HUES64 (cell line): ENCODE results near the gene XXYLT1.

ENCODE experiments used
- H3K27ac ChIP-seq: 2 replicates; pipeline ENCODE4 v1.7.0; 2013; ENCODE audit warnings: low read depth, low read length, inconsistent platforms
- H3K27me3 ChIP-seq: 2 replicates; pipeline ENCODE4 v1.6.1; 2013; ENCODE audit warnings: mild to moderate bottlenecking, low read length; ENCODE audit not compliant: insufficient read depth
- H3K36me3 ChIP-seq: 2 replicates; pipeline ENCODE4 v1.6.1; 2013; ENCODE audit warnings: mild to moderate bottlenecking, low read length; ENCODE audit not compliant: insufficient read depth
- H3K4me1 ChIP-seq: 2 replicates; pipeline ENCODE4 v1.6.1; 2013; ENCODE audit warnings: mild to moderate bottlenecking, low read length, moderate library complexity; ENCODE audit not compliant: insufficient read depth
- H3K4me3 ChIP-seq: 2 replicates; pipeline ENCODE4 v1.5.1; 2013; ENCODE audit warnings: mild to moderate bottlenecking, low read length, moderate library complexity
- H3K9ac ChIP-seq: 2 replicates; pipeline ENCODE4 v1.6.1; 2013; ENCODE audit warnings: mild to moderate bottlenecking, low read depth, low read length
- H3K9me3 ChIP-seq: 2 replicates; pipeline ENCODE4 v1.6.1; 2013; ENCODE audit warnings: low read depth, low read length; ENCODE audit not compliant: insufficient read depth
- WGBS: fragments of 150-250, 120-280 bp; methylation state at CpG from one replicate; pipeline ENCODE4 v1.1.7; 2013; ENCODE audit warnings: missing lambda C conversion rate; 5-methylcytosine and 5-hydroxymethylcytosine counted together

Gene XXYLT1

GRCh38 chr3:195151866-195152541 lies 119.0 kb downstream of the XXYLT1 start:
- Histone ChIP-seq H3K36me3 (peaks cover 4% of the 10 kb centered on the region; the same call in 1 of the 2 replicates), H3K4me1 (peaks cover 79% of the 10 kb centered on the region), H3K27ac (no peak overlapping the region), H3K9me3 (no peaks in the 10 kb centered on the region), H3K4me3 (no peak overlapping the region), H3K27me3 (no peaks in the 10 kb centered on the region), H3K9ac (no peak overlapping the region; the same call in 1 of the 2 replicates)
- WGBS, result 74% methylated on average over 9 of the region's 11 CpGs

GRCh38 chr3:195151402-195151801 lies 119.6 kb downstream of the XXYLT1 start:
- Histone ChIP-seq H3K9ac (no peak overlapping the region; the same call in 1 of the 2 replicates), H3K27me3 (no peaks in the 10 kb centered on the region), H3K4me1 (peaks cover 79% of the 10 kb centered on the region)

GRCh38 chr3:195150181-195151118 lies 120.5 kb downstream of the XXYLT1 start:
- no peaks in the 10 kb centered on the region for H3K27me3 ChIP-seq
- H3K9ac ChIP-seq, result peak overlapping the region; percentile 49; the same call in 1 of the 2 replicates
- H3K36me3 ChIP-seq, result no peaks in the 10 kb centered on the region
- H3K4me3 ChIP-seq, result peak overlapping the region; percentile 36
- peak overlapping the region; percentile 86 for H3K27ac ChIP-seq
- peaks cover 72% of the 10 kb centered on the region for H3K4me1 ChIP-seq
- 13% methylated on average over 20 of the region's 20 CpGs for WGBS
- H3K9me3 ChIP-seq, result no peaks in the 10 kb centered on the region

More at GRCh38 chr3:195151402-195151801, 119.6 kb downstream of the XXYLT1 start:
- Histone ChIP-seq H3K27ac (peak overlapping the region; percentile 86), H3K4me3 (no peak overlapping the region), H3K36me3 (peaks cover 4% of the 10 kb centered on the region; the same call in 1 of the 2 replicates), H3K9me3 (no peaks in the 10 kb centered on the region)
- 63% methylated on average over 2 of the region's 3 CpGs for WGBS

DNA sequence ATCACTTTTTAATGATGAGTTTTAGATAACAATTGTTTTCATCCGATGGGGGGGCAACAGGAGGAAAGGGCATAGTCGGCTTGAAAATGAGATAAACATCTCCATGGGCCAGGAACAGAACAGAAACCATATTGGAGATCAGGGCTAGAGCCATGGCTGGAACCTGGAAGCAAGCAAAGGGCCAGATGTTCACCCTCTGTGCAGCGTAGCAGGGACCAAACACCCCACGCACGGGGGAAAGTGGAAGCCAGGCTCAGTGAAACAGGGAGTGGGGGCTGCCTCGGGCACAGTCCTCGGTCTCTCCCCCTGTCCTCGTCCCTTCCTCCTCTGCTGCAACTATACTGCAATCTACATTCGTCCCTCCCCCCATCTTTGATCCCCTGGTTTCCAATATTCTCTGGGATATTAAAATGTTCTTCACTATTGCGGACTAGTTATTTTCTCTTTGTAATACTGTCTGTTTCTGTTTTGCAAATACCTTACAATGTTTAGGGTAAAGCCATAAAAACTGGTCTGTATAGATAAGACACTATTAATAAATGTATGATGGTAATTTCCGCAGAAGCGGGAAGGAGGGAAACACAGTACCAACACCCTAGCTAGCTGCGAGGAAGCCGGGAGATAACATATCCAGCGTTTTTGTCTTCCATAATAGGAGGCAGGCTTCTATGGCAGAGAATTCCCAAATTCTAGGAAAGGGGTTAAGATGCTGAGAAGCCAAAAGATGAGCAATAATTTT lies 121.5 kb downstream of the XXYLT1 start:
- peak overlapping the region; percentile 86 for H3K27ac ChIP-seq
- 78% methylated on average over 14 of the region's 15 CpGs for WGBS
- H3K9me3 ChIP-seq, result no peaks in the 10 kb centered on the region
- H3K36me3 ChIP-seq, result no peaks in the 10 kb centered on the region
- H3K27me3 ChIP-seq, result no peaks in the 10 kb centered on the region
- no peak overlapping the region for H3K4me3 ChIP-seq
- no peak overlapping the region for H3K9ac ChIP-seq
- H3K4me1 ChIP-seq, result peaks cover 62% of the 10 kb centered on the region

- Histone ChIP-seq H3K27me3 (no peaks in the 10 kb centered on the region), H3K36me3 (no peaks in the 10 kb centered on the region), H3K27ac (no peak overlapping the region), H3K9ac (no peak overlapping the region), H3K9me3 (no peaks in the 10 kb centered on the region), H3K4me1 (peaks cover 53% of the 10 kb centered on the region), H3K4me3 (no peak overlapping the region)
- WGBS, result 87% methylated on average over 10 of the region's 10 CpGs
These were observed 122.4 kb downstream of the XXYLT1 start for GRCh38 chr3:195148549-195148948.

GRCh38 chr3:195147649-195148080 lies 123.3 kb downstream of the XXYLT1 start:
- H3K27ac ChIP-seq, result no peak overlapping the region
- H3K4me3 ChIP-seq, result no peak overlapping the region

GRCh38 chr3:195146131-195146530 lies 124.8 kb downstream of the XXYLT1 start:
- Histone ChIP-seq H3K27ac (no peak overlapping the region), H3K4me3 (no peak overlapping the region), H3K36me3 (0 out of 2 replicates have a peak, but pooled peaks cover 3% of the 10 kb centered on the region), H3K9ac (no peak overlapping the region), H3K27me3 (no peaks in the 10 kb centered on the region), H3K9me3 (no peaks in the 10 kb centered on the region), H3K4me1 (peaks cover 32% of the 10 kb centered on the region)
- WGBS, result 94% methylated on average over 8 of the region's 8 CpGs

More at GRCh38 chr3:195147649-195148080, 123.3 kb downstream of the XXYLT1 start:
- Histone ChIP-seq H3K36me3 (no peaks in the 10 kb centered on the region), H3K27me3 (no peaks in the 10 kb centered on the region), H3K4me1 (peaks cover 45% of the 10 kb centered on the region), H3K9ac (no peak overlapping the region), H3K9me3 (no peaks in the 10 kb centered on the region)
- WGBS, result 93% methylated on average over 17 of the region's 17 CpGs

DNA sequence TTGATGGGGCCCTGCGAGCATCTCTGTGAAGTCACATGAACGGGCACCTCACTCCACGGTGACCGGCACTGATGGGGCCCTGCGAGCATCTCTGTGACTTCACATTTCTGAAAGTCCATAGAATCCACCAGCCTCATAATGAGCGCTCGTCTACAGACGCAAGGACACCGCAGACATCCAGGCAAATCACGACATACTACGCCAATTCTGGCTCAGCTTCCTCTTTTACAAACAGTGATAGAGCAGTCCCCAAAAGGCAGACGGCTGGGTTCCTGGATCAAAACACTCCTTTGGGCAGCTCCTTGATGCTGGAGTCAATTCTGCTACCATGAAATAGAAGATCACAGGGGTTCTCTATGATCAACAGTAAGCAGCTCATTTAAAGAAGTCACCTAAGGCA lies 125.4 kb downstream of the XXYLT1 start:
- Histone ChIP-seq H3K4me1 (peaks cover 27% of the 10 kb centered on the region), H3K36me3 (0 out of 2 replicates have a peak, but pooled peaks cover 3% of the 10 kb centered on the region), H3K9me3 (no peaks in the 10 kb centered on the region), H3K27me3 (no peaks in the 10 kb centered on the region), H3K27ac (no peak overlapping the region), H3K4me3 (no peak overlapping the region), H3K9ac (no peak overlapping the region)
- 97% methylated on average over 12 of the region's 12 CpGs for WGBS

- Histone ChIP-seq H3K4me3 (no peak overlapping the region), H3K4me1 (peaks cover 7% of the 10 kb centered on the region; the same call in 1 of the 2 replicates), H3K9me3 (no peaks in the 10 kb centered on the region), H3K9ac (no peak overlapping the region), H3K36me3 (0 out of 2 replicates have a peak, but pooled peaks cover 3% of the 10 kb centered on the region), H3K27me3 (no peaks in the 10 kb centered on the region), H3K27ac (no peak overlapping the region)
- 95% methylated on average over 5 of the region's 5 CpGs for WGBS
These were observed 127.7 kb downstream of the XXYLT1 start for GRCh38 chr3:195143221-195143620.

DNA sequence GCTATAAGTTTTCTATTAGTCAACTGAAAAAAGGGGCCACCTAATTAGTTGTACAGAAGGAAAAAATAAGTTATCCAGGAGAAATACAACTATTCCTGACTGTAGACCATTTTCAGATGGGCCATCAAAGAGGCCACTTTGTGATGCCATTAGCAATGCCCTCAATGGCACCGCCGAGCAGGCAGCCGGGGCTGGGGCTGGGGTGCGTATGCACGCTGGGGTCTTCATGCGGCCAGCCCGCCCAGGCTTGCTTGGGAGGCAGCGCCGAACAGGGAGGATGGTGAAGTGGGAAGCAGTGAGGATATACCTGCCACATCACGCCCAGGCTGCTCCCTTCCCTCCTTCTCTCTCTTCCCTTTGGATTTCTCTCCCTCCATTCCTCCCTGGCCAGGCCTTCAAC lies 128.4 kb downstream of the XXYLT1 start:
- H3K36me3 ChIP-seq, result 0 out of 2 replicates have a peak, but pooled peaks cover 3% of the 10 kb centered on the region
- H3K4me3 ChIP-seq, result no peak overlapping the region
- no peaks in the 10 kb centered on the region for H3K9me3 ChIP-seq
- H3K4me1 ChIP-seq, result no peaks in the 10 kb centered on the region
- WGBS, result over 99% methylated on average over 9 of the region's 10 CpGs
- no peaks in the 10 kb centered on the region for H3K27me3 ChIP-seq
- no peak overlapping the region for H3K9ac ChIP-seq
- no peak overlapping the region for H3K27ac ChIP-seq
